Measurements from ENCODE around the gene CSNK2B.

The CSNK2B gene

GRCh38 chr6:31629014-31629413 lies 36.9 kb upstream of the CSNK2B start:
- ChIA-PET POLR2A (interaction anchor here (1.0 to 1.7 kb wide), 3 partner anchors 10 to 23 kb away, joined by 3 to 6 read pairs (median 3); partner anchors contain the start of gene BAG6), CTCF (interaction anchor here (0.6 kb wide), 1 partner anchor 9 kb away, joined by 3 read pairs; no protein-coding TSS in a partner anchor)
- DNase-seq (ENCODE audit: extremely low spot score): no peak
- TF ChIP-seq ARNT (IDR thresholded peaks at IDR 0.05) (no peak), SUZ12 (IDR thresholded peaks at IDR 0.05) (no peak), ELF4 (IDR thresholded peaks at IDR 0.05) (no peak), CTBP1 (IDR thresholded peaks at IDR 0.05; ENCODE audit: borderline replicate concordance) (no peak), BHLHE40 (IDR thresholded peaks at IDR 0.05; ENCODE audit: borderline replicate concordance) (no peak), L3MBTL2 (conservative IDR thresholded peaks at IDR 0.05) (no peak), HDGF (IDR thresholded peaks at IDR 0.05; ENCODE audit: borderline replicate concordance) (no peak), FOXA1 (IDR thresholded peaks at IDR 0.05) (no peak), FOXM1 (IDR thresholded peaks at IDR 0.05; ENCODE audit: borderline replicate concordance) (no peak), TARDBP (IDR thresholded peaks at IDR 0.05) (no peak), FOXK2 (IDR thresholded peaks at IDR 0.05) (no peak), LEF1 (IDR thresholded peaks at IDR 0.05; ENCODE audit: borderline replicate concordance) (no peak), SP1 (IDR thresholded peaks at IDR 0.05) (no peak), ZNF384 (IDR thresholded peaks at IDR 0.05) (no peak), NFRKB (IDR thresholded peaks at IDR 0.05) (no peak)
- TF ChIP-seq, protein P1, sequence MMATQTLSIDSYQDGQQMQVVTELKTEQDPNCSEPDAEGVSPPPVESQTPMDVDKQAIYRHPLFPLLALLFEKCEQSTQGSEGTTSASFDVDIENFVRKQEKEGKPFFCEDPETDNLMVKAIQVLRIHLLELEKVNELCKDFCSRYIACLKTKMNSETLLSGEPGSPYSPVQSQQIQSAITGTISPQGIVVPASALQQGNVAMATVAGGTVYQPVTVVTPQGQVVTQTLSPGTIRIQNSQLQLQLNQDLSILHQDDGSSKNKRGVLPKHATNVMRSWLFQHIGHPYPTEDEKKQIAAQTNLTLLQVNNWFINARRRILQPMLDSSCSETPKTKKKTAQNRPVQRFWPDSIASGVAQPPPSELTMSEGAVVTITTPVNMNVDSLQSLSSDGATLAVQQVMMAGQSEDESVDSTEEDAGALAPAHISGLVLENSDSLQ (IDR thresholded peaks at IDR 0.05): no peak

- ChIA-PET POLR2A (interaction anchor here (1.3 to 1.7 kb wide), 2 partner anchors 10 to 14 kb away, joined by 3 to 5 read pairs; no protein-coding TSS in a partner anchor), CTCF (interaction anchor here (0.6 kb wide), 1 partner anchor 142 kb away, joined by 5 read pairs; no protein-coding TSS in a partner anchor)
- TF ChIP-seq NFRKB (IDR thresholded peaks at IDR 0.05): no peak
- TF ChIP-seq FOXK2 (IDR thresholded peaks at IDR 0.05): no peak
- TF ChIP-seq HDGF (IDR thresholded peaks at IDR 0.05; ENCODE audit: borderline replicate concordance): no peak
- no peak for TF ChIP-seq SP1 (IDR thresholded peaks at IDR 0.05)
- no peak for TF ChIP-seq ZNF384 (IDR thresholded peaks at IDR 0.05)
- TF ChIP-seq LEF1 (IDR thresholded peaks at IDR 0.05; ENCODE audit: borderline replicate concordance): no peak
- TF ChIP-seq BHLHE40 (IDR thresholded peaks at IDR 0.05; ENCODE audit: borderline replicate concordance): no peak
- TF ChIP-seq CTBP1 (IDR thresholded peaks at IDR 0.05; ENCODE audit: borderline replicate concordance): no peak
- no peak for TF ChIP-seq FOXA1 (IDR thresholded peaks at IDR 0.05)
- no peak for TF ChIP-seq ELF4 (IDR thresholded peaks at IDR 0.05)
- no peak for TF ChIP-seq TARDBP (IDR thresholded peaks at IDR 0.05)
- TF ChIP-seq ARNT (IDR thresholded peaks at IDR 0.05): no peak
- no peak for TF ChIP-seq SUZ12 (IDR thresholded peaks at IDR 0.05)
- TF ChIP-seq, protein P1 (IDR thresholded peaks at IDR 0.05): no peak
- no peak for TF ChIP-seq FOXM1 (IDR thresholded peaks at IDR 0.05; ENCODE audit: borderline replicate concordance)
- TF ChIP-seq L3MBTL2 (conservative IDR thresholded peaks at IDR 0.05): no peak
- no peak for DNase-seq (ENCODE audit: extremely low spot score)
These were observed 35.5 kb upstream of the CSNK2B start for GRCh38 chr6:31630177-31630934.

- TF ChIP-seq SUZ12 (IDR thresholded peaks at IDR 0.05): no peak
- no peak for TF ChIP-seq NFRKB (IDR thresholded peaks at IDR 0.05)
- no peak for TF ChIP-seq TARDBP (IDR thresholded peaks at IDR 0.05)
- CTCF ChIA-PET: no interaction called here
These were observed 34.7 kb upstream of the CSNK2B start for GRCh38 chr6:31631209-31631608.

DNA sequence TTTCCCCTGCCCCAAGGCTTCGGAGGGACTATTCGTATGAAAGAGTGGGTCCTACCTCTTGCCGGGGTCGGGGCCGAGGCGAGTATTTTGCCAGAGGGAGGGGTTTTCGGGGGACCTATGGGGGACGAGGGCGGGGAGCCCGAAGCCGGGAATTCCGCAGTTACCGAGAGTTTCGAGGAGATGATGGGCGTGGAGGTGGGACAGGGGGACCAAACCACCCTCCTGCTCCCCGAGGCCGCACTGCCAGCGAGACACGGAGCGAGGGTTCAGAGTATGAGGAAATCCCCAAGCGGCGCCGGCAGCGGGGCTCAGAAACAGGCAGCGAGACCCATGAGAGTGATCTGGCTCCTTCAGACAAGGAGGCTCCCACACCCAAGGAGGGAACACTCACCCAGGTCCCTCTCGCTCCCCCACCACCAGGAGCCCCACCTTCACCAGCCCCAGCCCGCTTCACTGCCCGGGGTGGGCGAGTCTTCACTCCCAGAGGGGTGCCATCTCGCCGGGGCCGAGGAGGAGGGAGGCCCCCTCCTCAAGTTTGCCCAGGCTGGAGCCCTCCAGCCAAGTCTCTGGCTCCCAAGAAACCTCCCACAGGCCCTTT lies 34.1 kb upstream of the CSNK2B start:
- TF ChIP-seq TARDBP (IDR thresholded peaks at IDR 0.05): no peak
- no peak for TF ChIP-seq HDGF (IDR thresholded peaks at IDR 0.05; ENCODE audit: borderline replicate concordance)
- TF ChIP-seq SP1 (IDR thresholded peaks at IDR 0.05): no peak
- TF ChIP-seq FOXA1 (IDR thresholded peaks at IDR 0.05): no peak
- TF ChIP-seq, protein P1 (IDR thresholded peaks at IDR 0.05): no peak
- no peak for TF ChIP-seq FOXM1 (IDR thresholded peaks at IDR 0.05; ENCODE audit: borderline replicate concordance)
- no peak for TF ChIP-seq BHLHE40 (IDR thresholded peaks at IDR 0.05; ENCODE audit: borderline replicate concordance)
- POLR2A ChIA-PET: no interaction called here
- DNase-seq (ENCODE audit: extremely low spot score): no peak
- CTCF ChIA-PET: no interaction called here

More at GRCh38 chr6:31631209-31631608, 34.7 kb upstream of the CSNK2B start:
- no peak for DNase-seq (ENCODE audit: extremely low spot score)
- POLR2A ChIA-PET: no interaction called here

GRCh38 chr6:31632279-31632946 lies 33.5 kb upstream of the CSNK2B start:
- no peak for TF ChIP-seq CTBP1 (IDR thresholded peaks at IDR 0.05; ENCODE audit: borderline replicate concordance)
- ChIA-PET CTCF (no interaction called here), POLR2A (interaction anchor here (0.8 to 1.4 kb wide), 2 partner anchors 10 to 91 kb away, joined by 3 to 4 read pairs; partner anchors contain the start of gene DDX39B)
- DNase-seq (ENCODE audit: extremely low spot score): no peak

- ChIA-PET CTCF (no interaction called here), POLR2A (interaction anchor here (0.8 to 1.4 kb wide), 4 partner anchors 10 to 92 kb away, joined by 3 to 5 read pairs (median 4); partner anchors contain the start of gene DDX39B)
These were observed 32.4 kb upstream of the CSNK2B start for GRCh38 chr6:31633447-31633846.

More at GRCh38 chr6:31633447-31633846, 32.4 kb upstream of the CSNK2B start:
- no peak for DNase-seq (ENCODE audit: extremely low spot score)
- TF ChIP-seq BHLHE40 (IDR thresholded peaks at IDR 0.05; ENCODE audit: borderline replicate concordance) (no peak), ARNT (IDR thresholded peaks at IDR 0.05) (no peak), ZNF384 (IDR thresholded peaks at IDR 0.05) (no peak), HDGF (IDR thresholded peaks at IDR 0.05; ENCODE audit: borderline replicate concordance) (no peak), CTBP1 (IDR thresholded peaks at IDR 0.05; ENCODE audit: borderline replicate concordance) (no peak), FOXM1 (IDR thresholded peaks at IDR 0.05; ENCODE audit: borderline replicate concordance) (no peak), TARDBP (IDR thresholded peaks at IDR 0.05) (no peak), SP1 (IDR thresholded peaks at IDR 0.05) (no peak), SUZ12 (IDR thresholded peaks at IDR 0.05) (no peak), L3MBTL2 (conservative IDR thresholded peaks at IDR 0.05) (no peak), NFRKB (IDR thresholded peaks at IDR 0.05) (no peak), FOXA1 (IDR thresholded peaks at IDR 0.05) (no peak), FOXK2 (IDR thresholded peaks at IDR 0.05) (no peak), ELF4 (IDR thresholded peaks at IDR 0.05) (no peak), LEF1 (IDR thresholded peaks at IDR 0.05; ENCODE audit: borderline replicate concordance) (no peak)
- TF ChIP-seq, protein P1 (IDR thresholded peaks at IDR 0.05): no peak
